HCT116 (cell line): ENCODE measurements around the gene SLC6A13. TPM values are rescaled to one million over a fixed set of nuclear protein-coding genes. Genes with fewer than 3 reads are reported as not detected.

Experiments
- ATAC-seq: fragments of 200-7000 bp; cut with Tn5 transposase; 2 replicates; pipeline ENCODE4 v1.9.1; 2020; ENCODE audit warnings: mild to moderate bottlenecking, moderate library complexity
- BruUV-seq: library from RNA; stranded (reverse); fragments of 400-500 nt; replicated peaks from 2 replicates; lab custom pipeline; 2021; lab: Mats Ljungman, UMichigan
- CTCF ChIA-PET: fragments of 300-600 bp; sonication (Branson Sonifier 250); formaldehyde crosslinking; loops from one replicate; lab custom pipeline; 2021; ENCODE audit warnings: antibody characterized with exemption; lab: Charles Lee
- POLR2A ChIA-PET: fragments of 300-600, 350-600 bp; sonication (Branson Sonifier 250); formaldehyde crosslinking; loops from one replicate; lab custom pipeline; 2021; ENCODE audit warnings: antibody characterized with exemption; lab: Charles Lee
- RAD21 ChIA-PET, 2 experiments: fragments of 300-600 bp; sonication (Branson Sonifier 250); formaldehyde crosslinking; loops; one replicate each; lab custom pipeline; 2023; ENCODE audit warnings: low total read pairs in 2 of 2; ENCODE audit not compliant: uncharacterized antibody in 2 of 2, unreplicated experiment in 2 of 2, low non-redundant PET in 1 of 2; lab: Charles Lee
- DNase-seq: peaks from one replicate; pipeline ENCODE4 v3.0.0-alpha.2; 2010; ENCODE audit warnings: low read depth, low spot score
- H2AFZ ChIP-seq: fragments of 200-600 bp; shearing (Covaris generic), sonication (generic); 2 replicates; pipeline ENCODE4 v1.6.1; 2017; ENCODE audit warnings: low read depth, mixed run types, mixed read lengths, antibody characterized with exemption, low read length; ENCODE audit not compliant: poor library complexity, severe bottlenecking
- H3K27ac ChIP-seq: 2 replicates; pipeline ENCODE4 v1.5.1; 2012; ENCODE audit warnings: low read depth, low read length
- H3K27me3 ChIP-seq: fragments of 200-600 bp; sonication (generic); 2 replicates; pipeline ENCODE4 v1.6.1; 2016; ENCODE audit warnings: mixed run types, low read length, mixed read lengths; ENCODE audit not compliant: insufficient read depth
- H3K36me3 ChIP-seq, 2 experiments: fragments of 200-500 bp in 1 of 2; fragments of 200-600 bp in 1 of 2; sonication (Bioruptor generic) in 1 of 2; sonication (generic) in 1 of 2; 2 replicates each; pipeline versions ENCODE4 v1.5.1 to v1.6.1; 2014 to 2016; ENCODE audit warnings: low read length in 2 of 2, inconsistent platforms in 1 of 2, mixed read lengths in 1 of 2, mixed run types in 1 of 2; ENCODE audit not compliant: insufficient read depth in 2 of 2, control insufficient read depth in 1 of 2
- H3K4me1 ChIP-seq, 2 experiments: fragments of 200-600 bp in 1 of 2; sonication (generic) in 1 of 2; 2 replicates each; pipeline versions ENCODE4 v1.5.1 to v1.6.1; 2012 to 2017; ENCODE audit warnings: low read length in 2 of 2, inconsistent platforms in 1 of 2, mild to moderate bottlenecking in 1 of 2, mixed read lengths in 1 of 2, mixed run types in 1 of 2, moderate library complexity in 1 of 2; ENCODE audit not compliant: insufficient read depth in 2 of 2, control insufficient read depth in 1 of 2
- H3K4me2 ChIP-seq: fragments of 200-600 bp; sonication (generic); 2 replicates; pipeline ENCODE4 v1.6.1; 2017; ENCODE audit warnings: mixed run types, low read length, mixed read lengths
- H3K4me3 ChIP-seq, 2 experiments: fragments of 200-600 bp in 1 of 2; sonication (generic) in 1 of 2; replicated peaks in 1 of 2; 2 replicates each; pipeline ENCODE4 v1.5.1; 2011 to 2016; ENCODE audit warnings: low read length in 2 of 2, control low read depth in 1 of 2, low read depth in 1 of 2, mild to moderate bottlenecking in 1 of 2, mixed read lengths in 1 of 2, mixed run types in 1 of 2
- H3K79me2 ChIP-seq: fragments of 200-600 bp; sonication (generic); 2 replicates; pipeline ENCODE4 v1.6.1; 2017; ENCODE audit warnings: mild to moderate bottlenecking, mixed run types, low read length, moderate library complexity, mixed read lengths; ENCODE audit not compliant: insufficient read depth
- H3K9ac ChIP-seq: fragments of 200-600 bp; sonication (generic); 2 replicates; pipeline ENCODE4 v1.6.1; 2016; ENCODE audit warnings: low read length, mixed read lengths
- H3K9me2 ChIP-seq: fragments of 200-600 bp; sonication (generic), shearing (Covaris generic); 2 replicates; pipeline ENCODE4 v1.6.1; 2017; ENCODE audit warnings: mixed run types, mild to moderate bottlenecking, moderate library complexity; ENCODE audit not compliant: insufficient read depth
- H3K9me3 ChIP-seq, 2 experiments: fragments of 200-500 bp in 1 of 2; fragments of 200-600 bp in 1 of 2; sonication (Bioruptor generic) in 1 of 2; sonication (generic) in 1 of 2; 2 replicates each; pipeline ENCODE4 v1.6.1; 2014 to 2017; ENCODE audit warnings: low read length in 2 of 2, mixed read lengths in 2 of 2, inconsistent platforms in 1 of 2, low read depth in 1 of 2, mild to moderate bottlenecking in 1 of 2, mixed run types in 1 of 2, moderate library complexity in 1 of 2; ENCODE audit not compliant: control insufficient read depth in 1 of 2, insufficient read depth in 1 of 2
- H4K20me1 ChIP-seq: fragments of 200-600 bp; sonication (generic), shearing (Covaris generic); 2 replicates; pipeline ENCODE4 v1.6.1; 2017; ENCODE audit warnings: mixed run types, mild to moderate bottlenecking, moderate library complexity; ENCODE audit not compliant: insufficient read depth
- CBX3 ChIP-seq: IDR thresholded peaks from 2 replicates; pipeline ENCODE4 v1.6.1; 2012; ENCODE audit warnings: low read depth
- ELF1 ChIP-seq: IDR thresholded peaks from 2 replicates; pipeline ENCODE4 v1.6.1; 2012; ENCODE audit warnings: low read depth, borderline replicate concordance
- FOSL1 ChIP-seq: IDR thresholded peaks from 2 replicates; pipeline ENCODE4 v1.6.1; 2012; ENCODE audit warnings: low read depth
- POLR2AphosphoS5 ChIP-seq: IDR thresholded peaks from 2 replicates; pipeline ENCODE4 v1.6.1; 2011; ENCODE audit warnings: mild to moderate bottlenecking, low read depth, low read length, moderate library complexity
- TCF7L2 ChIP-seq: IDR thresholded peaks from 2 replicates; pipeline ENCODE4 v1.7.0; 2011; ENCODE audit warnings: borderline replicate concordance, inconsistent platforms; ENCODE audit not compliant: insufficient read depth, insufficient read length; ENCODE audit errors: extremely low read depth
- intact Hi-C: fragments of 100-400 bp; cut with micrococcal nuclease; formaldehyde crosslinking; loops from 2 replicates; pipeline ENCODE4 v1.10.0; 2022
- total RNA-seq: library from RNA; stranded (reverse); gene quantifications from one replicate; pipeline ENCODE4 v1.2.1, GENCODE V29; 2021; ENCODE audit not compliant: unreplicated experiment
- TF ChIP-seq, protein P1 (sequence below), 3 experiments: fragments of 200-600 bp in 1 of 3; sonication (generic) in 1 of 3; IDR thresholded peaks in 2 of 3; conservative IDR thresholded peaks in 1 of 3; 2 replicates each; pipeline ENCODE4 v1.5.1; 2012 to 2017; ENCODE audit warnings: low read depth in 2 of 3, low read length in 2 of 3, antibody characterized with exemption in 1 of 3, borderline replicate concordance in 1 of 3, control low read depth in 1 of 3, mild to moderate bottlenecking in 1 of 3, mixed read lengths in 1 of 3, mixed run types in 1 of 3, moderate library complexity in 1 of 3; ENCODE audit not compliant: insufficient read depth in 1 of 3
- TF ChIP-seq, protein P2 (sequence below): IDR thresholded peaks from 2 replicates; pipeline ENCODE4 v1.6.1; 2012; ENCODE audit warnings: low read depth

SLC6A13 gene
- total RNA-seq, 1 experiment from 2014 or later = 0.39 TPM

DNA sequence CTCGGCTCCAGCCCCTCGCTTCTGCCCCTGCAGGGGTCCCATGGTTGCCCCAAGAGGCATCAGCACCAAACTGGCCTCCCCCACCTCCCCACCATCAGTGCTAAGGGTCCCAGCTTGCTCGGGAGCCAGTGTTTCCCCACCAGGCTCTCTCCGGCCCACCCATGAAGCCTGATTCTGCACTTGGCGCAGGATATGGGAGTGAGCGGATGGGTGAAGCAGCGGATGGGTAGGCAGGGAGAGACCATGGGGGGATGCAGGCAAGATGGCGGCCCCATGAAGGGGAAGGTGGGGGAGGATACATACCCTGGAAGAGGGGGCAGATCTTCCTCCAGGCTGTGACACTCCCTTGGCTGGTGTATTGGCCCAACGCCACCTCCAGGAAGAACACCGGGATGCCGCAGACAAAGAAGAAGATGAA lies 58.4 kb downstream of the SLC6A13 start:
- H3K79me2 ChIP-seq = no peaks in the 10 kb centered on the region
- H3K27me3 ChIP-seq = no peaks in the 10 kb centered on the region; the same call in 1 of the 2 replicates
- H3K9me3 ChIP-seq = no peaks in the 10 kb centered on the region
- ChIA-PET CTCF (no interaction called here), POLR2A (no interaction called here), RAD21 (no interaction called here)
- no peak for TF ChIP-seq TCF7L2
- TF ChIP-seq, protein P1, sequence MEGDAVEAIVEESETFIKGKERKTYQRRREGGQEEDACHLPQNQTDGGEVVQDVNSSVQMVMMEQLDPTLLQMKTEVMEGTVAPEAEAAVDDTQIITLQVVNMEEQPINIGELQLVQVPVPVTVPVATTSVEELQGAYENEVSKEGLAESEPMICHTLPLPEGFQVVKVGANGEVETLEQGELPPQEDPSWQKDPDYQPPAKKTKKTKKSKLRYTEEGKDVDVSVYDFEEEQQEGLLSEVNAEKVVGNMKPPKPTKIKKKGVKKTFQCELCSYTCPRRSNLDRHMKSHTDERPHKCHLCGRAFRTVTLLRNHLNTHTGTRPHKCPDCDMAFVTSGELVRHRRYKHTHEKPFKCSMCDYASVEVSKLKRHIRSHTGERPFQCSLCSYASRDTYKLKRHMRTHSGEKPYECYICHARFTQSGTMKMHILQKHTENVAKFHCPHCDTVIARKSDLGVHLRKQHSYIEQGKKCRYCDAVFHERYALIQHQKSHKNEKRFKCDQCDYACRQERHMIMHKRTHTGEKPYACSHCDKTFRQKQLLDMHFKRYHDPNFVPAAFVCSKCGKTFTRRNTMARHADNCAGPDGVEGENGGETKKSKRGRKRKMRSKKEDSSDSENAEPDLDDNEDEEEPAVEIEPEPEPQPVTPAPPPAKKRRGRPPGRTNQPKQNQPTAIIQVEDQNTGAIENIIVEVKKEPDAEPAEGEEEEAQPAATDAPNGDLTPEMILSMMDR (IDR thresholded peaks at IDR 0.05 in 2 of 3, conservative IDR thresholded peaks at IDR 0.05 in 1 of 3; ENCODE audit: borderline replicate concordance in 1 of 3, insufficient read depth in 1 of 3, low read depth in 2 of 3, low read length in 2 of 3) = no peak
- no peak for TF ChIP-seq POLR2AphosphoS5
- BruUV-seq = no TSS peak
- no peak for DNase-seq
- intact Hi-C loops = no loop called here
- no peak overlapping the region for H2AFZ ChIP-seq
- no peaks in the 10 kb centered on the region; a peak in 1 of 4 replicates for H3K4me1 ChIP-seq
- H3K9ac ChIP-seq = no peak overlapping the region
- H3K4me3 ChIP-seq = no peak overlapping the region
- no peaks in the 10 kb centered on the region for H4K20me1 ChIP-seq
- H3K4me2 ChIP-seq = no peak overlapping the region
- no peak for ATAC-seq
- no peaks in the 10 kb centered on the region for H3K36me3 ChIP-seq
- H3K9me2 ChIP-seq = no peaks in the 10 kb centered on the region
- H3K27ac ChIP-seq = no peak overlapping the region

DNA sequence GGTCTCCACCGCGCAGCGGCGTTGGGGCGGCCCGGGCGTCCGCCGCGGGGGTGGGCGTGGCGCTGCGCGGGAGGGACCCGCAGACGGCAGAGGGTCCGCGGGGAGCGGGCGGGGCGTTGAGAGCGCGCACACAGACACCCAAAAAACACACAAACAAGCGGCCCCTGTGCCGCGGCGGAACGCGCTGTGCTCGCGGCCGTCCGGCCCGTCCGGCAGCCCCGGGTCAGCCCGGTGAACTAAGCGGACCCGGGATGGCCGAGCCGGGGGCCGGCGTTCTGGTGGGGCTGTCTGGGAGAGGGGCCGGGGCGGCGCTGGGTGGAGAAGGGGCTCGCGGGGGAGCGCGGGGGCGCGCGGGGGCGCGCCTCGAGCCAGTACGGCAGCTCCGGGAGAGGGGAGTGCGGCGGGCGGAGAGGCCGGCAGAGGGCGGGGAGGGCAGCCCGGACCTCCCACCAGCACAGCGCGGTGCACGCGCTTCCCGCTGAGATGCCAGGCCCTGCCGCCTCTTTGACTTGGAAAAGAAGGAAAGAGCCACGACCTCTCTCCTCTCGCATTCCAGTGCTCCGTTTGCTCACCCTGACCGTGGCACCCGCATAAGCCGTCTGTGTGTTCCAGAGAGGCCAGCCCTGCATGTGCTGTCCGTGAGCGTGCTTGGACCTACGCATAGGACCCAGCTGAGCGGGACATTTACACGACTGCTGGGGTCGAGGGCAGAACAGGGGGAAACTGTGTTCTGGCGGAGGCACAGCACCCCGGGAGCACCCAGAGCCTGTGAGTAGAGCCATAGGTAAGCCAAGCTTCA lies 59.0 kb downstream of the SLC6A13 start:
- H3K4me3 ChIP-seq = no peak overlapping the region
- TF ChIP-seq ELF1 = no peak
- no peak for TF ChIP-seq FOSL1
- no peak for TF ChIP-seq CBX3
- TF ChIP-seq, protein P1 (IDR thresholded peaks at IDR 0.05 in 2 of 3, conservative IDR thresholded peaks at IDR 0.05 in 1 of 3; ENCODE audit: borderline replicate concordance in 1 of 3, insufficient read depth in 1 of 3, low read depth in 2 of 3, low read length in 2 of 3) = no peak
- TF ChIP-seq, protein P2, sequence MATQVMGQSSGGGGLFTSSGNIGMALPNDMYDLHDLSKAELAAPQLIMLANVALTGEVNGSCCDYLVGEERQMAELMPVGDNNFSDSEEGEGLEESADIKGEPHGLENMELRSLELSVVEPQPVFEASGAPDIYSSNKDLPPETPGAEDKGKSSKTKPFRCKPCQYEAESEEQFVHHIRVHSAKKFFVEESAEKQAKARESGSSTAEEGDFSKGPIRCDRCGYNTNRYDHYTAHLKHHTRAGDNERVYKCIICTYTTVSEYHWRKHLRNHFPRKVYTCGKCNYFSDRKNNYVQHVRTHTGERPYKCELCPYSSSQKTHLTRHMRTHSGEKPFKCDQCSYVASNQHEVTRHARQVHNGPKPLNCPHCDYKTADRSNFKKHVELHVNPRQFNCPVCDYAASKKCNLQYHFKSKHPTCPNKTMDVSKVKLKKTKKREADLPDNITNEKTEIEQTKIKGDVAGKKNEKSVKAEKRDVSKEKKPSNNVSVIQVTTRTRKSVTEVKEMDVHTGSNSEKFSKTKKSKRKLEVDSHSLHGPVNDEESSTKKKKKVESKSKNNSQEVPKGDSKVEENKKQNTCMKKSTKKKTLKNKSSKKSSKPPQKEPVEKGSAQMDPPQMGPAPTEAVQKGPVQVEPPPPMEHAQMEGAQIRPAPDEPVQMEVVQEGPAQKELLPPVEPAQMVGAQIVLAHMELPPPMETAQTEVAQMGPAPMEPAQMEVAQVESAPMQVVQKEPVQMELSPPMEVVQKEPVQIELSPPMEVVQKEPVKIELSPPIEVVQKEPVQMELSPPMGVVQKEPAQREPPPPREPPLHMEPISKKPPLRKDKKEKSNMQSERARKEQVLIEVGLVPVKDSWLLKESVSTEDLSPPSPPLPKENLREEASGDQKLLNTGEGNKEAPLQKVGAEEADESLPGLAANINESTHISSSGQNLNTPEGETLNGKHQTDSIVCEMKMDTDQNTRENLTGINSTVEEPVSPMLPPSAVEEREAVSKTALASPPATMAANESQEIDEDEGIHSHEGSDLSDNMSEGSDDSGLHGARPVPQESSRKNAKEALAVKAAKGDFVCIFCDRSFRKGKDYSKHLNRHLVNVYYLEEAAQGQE = no peak

More for the DNA sequence above, 59.0 kb downstream of the SLC6A13 start:
- no peak overlapping the region for H2AFZ ChIP-seq
- ATAC-seq = no peak
- ChIA-PET CTCF (no interaction called here), RAD21 (no interaction called here), POLR2A (no interaction called here)
- no peaks in the 10 kb centered on the region for H3K9me2 ChIP-seq
- no TSS peak for BruUV-seq
- H3K27me3 ChIP-seq = peaks cover 4% of the 10 kb centered on the region; the same call in 1 of the 2 replicates
- DNase-seq = no peak
- H3K9ac ChIP-seq = no peak overlapping the region
- no peaks in the 10 kb centered on the region for H3K36me3 ChIP-seq
- H3K9me3 ChIP-seq = no peaks in the 10 kb centered on the region
- no peak overlapping the region for H3K4me2 ChIP-seq
- H4K20me1 ChIP-seq = no peaks in the 10 kb centered on the region
- H3K79me2 ChIP-seq = no peaks in the 10 kb centered on the region
- H3K4me1 ChIP-seq = no peaks in the 10 kb centered on the region; a peak in 1 of 4 replicates
- intact Hi-C loops = no loop called here
- no peak overlapping the region for H3K27ac ChIP-seq
